ENCODE measurements around the gene SMIM13.
"Not testable (repeated sequence)": the region's sequence is repeated elsewhere in the genome, so short reads cannot be mapped to it uniquely, and the experiment has no call there.

Gene SMIM13

GRCh38 chr6:11085758-11086435, 7.7 kb upstream of the SMIM13 start:
- no peak for DNase-seq

- DNase-seq, result not testable (repeated sequence)
Observed at GRCh38 chr6:11087141-11087812, 6.4 kb upstream of the SMIM13 start.

- DNase-seq, result no peak
Observed at GRCh38 chr6:11089695-11090094, 3.9 kb upstream of the SMIM13 start.

GRCh38 chr6:11091141-11091540, 2.5 kb upstream of the SMIM13 start:
- not testable (repeated sequence) for DNase-seq

- no peak for DNase-seq
Observed at GRCh38 chr6:11092668-11093375, 812 bp upstream of the SMIM13 start.

- DNase-seq, result no peak
Observed at GRCh38 chr6:11093376-11093625, 333 bp upstream of the SMIM13 start.

- DNase-seq, result no peak
Observed at GRCh38 chr6:11094411-11094851, 797 bp downstream of the SMIM13 start.

GRCh38 chr6:11094941-11095340, 1.3 kb downstream of the SMIM13 start:
- no peak for DNase-seq

GRCh38 chr6:11096109-11096508, 2.5 kb downstream of the SMIM13 start:
- DNase-seq, result no peak

- no peak for DNase-seq
Observed at GRCh38 chr6:11097476-11097875, 3.8 kb downstream of the SMIM13 start.

- DNase-seq, result no peak
Observed at GRCh38 chr6:11098004-11098403, 4.4 kb downstream of the SMIM13 start.

- no peak for DNase-seq
Observed at GRCh38 chr6:11101417-11101816, 7.8 kb downstream of the SMIM13 start.

GRCh38 chr6:11103065-11103464, 9.4 kb downstream of the SMIM13 start:
- no peak for DNase-seq

GRCh38 chr6:11108726-11109125, 15.1 kb downstream of the SMIM13 start:
- no peak for DNase-seq

- DNase-seq, result no peak
Observed at GRCh38 chr6:11110921-11111768, 17.5 kb downstream of the SMIM13 start, which contains the start of gene ERVFRD-1. Gene ERVFRD-1, minus strand, starts transcription at chr6:11111725. Its CDS starts 6,415 bp downstream, at chr6:11105310.

- no peak for DNase-seq
Observed at GRCh38 chr6:11111769-11112437, 18.3 kb downstream of the SMIM13 start.

GRCh38 chr6:11113038-11113437, 19.4 kb downstream of the SMIM13 start:
- DNase-seq, result no peak

- DNase-seq, result not testable (repeated sequence)
Observed at GRCh38 chr6:11115808-11116536, 22.3 kb downstream of the SMIM13 start.

- no peak for DNase-seq
Observed at GRCh38 chr6:11120271-11121005, 26.8 kb downstream of the SMIM13 start.

- DNase-seq, result no peak
Observed at GRCh38 chr6:11121851-11122250, 28.2 kb downstream of the SMIM13 start.

- no peak for DNase-seq
Observed at GRCh38 chr6:11122380-11122779, 28.7 kb downstream of the SMIM13 start.

Measured in amniotic stem cell (primary cell).